COR-L47 (cell line): ENCODE measurements around the gene ZC3H10.
A peak's percentile ranks its signal among the peaks of the same experiment; 100 is the strongest.

Experiments used
- DNase-seq: peaks from one replicate; lab custom pipeline; 2025; lab: John Stamatoyannopoulos, UW

ZC3H10 gene

GRCh38 chr12:56127888-56128669 is 10.0 kb downstream of the ZC3H10 start, which contains the start of gene ESYT1:
Gene ESYT1 (plus strand): TSS chr12:56128267. CDS start chr12:56128320, 53 bp downstream.
- DNase-seq, result peak; percentile 100

- no peak for DNase-seq
Observed at GRCh38 chr12:56128670-56129205, 10.7 kb downstream of the ZC3H10 start.

GRCh38 chr12:56129206-56129941 is 11.3 kb downstream of the ZC3H10 start:
- peak; percentile 48 for DNase-seq

- DNase-seq, result no peak
Observed at GRCh38 chr12:56129942-56130495, 12.0 kb downstream of the ZC3H10 start.

- DNase-seq, result no peak
Observed at GRCh38 chr12:56130876-56131275, 12.8 kb downstream of the ZC3H10 start.

GRCh38 chr12:56134897-56135296 is 16.8 kb downstream of the ZC3H10 start:
- no peak for DNase-seq

- no peak for DNase-seq
Observed at GRCh38 chr12:56137853-56138571, 19.9 kb downstream of the ZC3H10 start.

GRCh38 chr12:56141946-56142784 is 24.1 kb downstream of the ZC3H10 start:
- no peak for DNase-seq

GRCh38 chr12:56143217-56143616 is 25.2 kb downstream of the ZC3H10 start:
- no peak for DNase-seq

GRCh38 chr12:56143870-56144269 is 25.8 kb downstream of the ZC3H10 start:
- no peak for DNase-seq

- no peak for DNase-seq
Observed at GRCh38 chr12:56145217-56145616, 27.2 kb downstream of the ZC3H10 start.

- no peak for DNase-seq
Observed at GRCh38 chr12:56146492-56147460, 28.7 kb downstream of the ZC3H10 start.

GRCh38 chr12:56150563-56150962 is 32.5 kb downstream of the ZC3H10 start:
- no peak for DNase-seq

- DNase-seq, result peak; percentile 73
Observed at GRCh38 chr12:56151672-56152131, 33.6 kb downstream of the ZC3H10 start.

GRCh38 chr12:56152132-56152755 is 34.2 kb downstream of the ZC3H10 start, which contains the start of gene MYL6B:
Gene MYL6B (plus strand): TSS chr12:56152587. CDS start chr12:56153919, 1,332 bp downstream.
- DNase-seq, result peak; percentile 87

GRCh38 chr12:56152756-56153677 is 35.0 kb downstream of the ZC3H10 start:
- DNase-seq, result no peak

- no peak for DNase-seq
Observed at GRCh38 chr12:56153678-56154065, 35.6 kb downstream of the ZC3H10 start.

- DNase-seq, result peak; percentile 65
Observed at GRCh38 chr12:56154246-56154771, 36.2 kb downstream of the ZC3H10 start.
